NCI-H69 (cell line): ENCODE results near the gene SPATA24.
A peak's percentile ranks its signal among the peaks of the same experiment; 100 is the strongest.
"Not testable (repeated sequence)": the region's sequence is repeated elsewhere in the genome, so short reads cannot be mapped to it uniquely, and the experiment has no call there.

Experiments used
- DNase-seq: peaks from one replicate; lab custom pipeline; 2025; lab: John Stamatoyannopoulos, UW

Gene SPATA24

DNA sequence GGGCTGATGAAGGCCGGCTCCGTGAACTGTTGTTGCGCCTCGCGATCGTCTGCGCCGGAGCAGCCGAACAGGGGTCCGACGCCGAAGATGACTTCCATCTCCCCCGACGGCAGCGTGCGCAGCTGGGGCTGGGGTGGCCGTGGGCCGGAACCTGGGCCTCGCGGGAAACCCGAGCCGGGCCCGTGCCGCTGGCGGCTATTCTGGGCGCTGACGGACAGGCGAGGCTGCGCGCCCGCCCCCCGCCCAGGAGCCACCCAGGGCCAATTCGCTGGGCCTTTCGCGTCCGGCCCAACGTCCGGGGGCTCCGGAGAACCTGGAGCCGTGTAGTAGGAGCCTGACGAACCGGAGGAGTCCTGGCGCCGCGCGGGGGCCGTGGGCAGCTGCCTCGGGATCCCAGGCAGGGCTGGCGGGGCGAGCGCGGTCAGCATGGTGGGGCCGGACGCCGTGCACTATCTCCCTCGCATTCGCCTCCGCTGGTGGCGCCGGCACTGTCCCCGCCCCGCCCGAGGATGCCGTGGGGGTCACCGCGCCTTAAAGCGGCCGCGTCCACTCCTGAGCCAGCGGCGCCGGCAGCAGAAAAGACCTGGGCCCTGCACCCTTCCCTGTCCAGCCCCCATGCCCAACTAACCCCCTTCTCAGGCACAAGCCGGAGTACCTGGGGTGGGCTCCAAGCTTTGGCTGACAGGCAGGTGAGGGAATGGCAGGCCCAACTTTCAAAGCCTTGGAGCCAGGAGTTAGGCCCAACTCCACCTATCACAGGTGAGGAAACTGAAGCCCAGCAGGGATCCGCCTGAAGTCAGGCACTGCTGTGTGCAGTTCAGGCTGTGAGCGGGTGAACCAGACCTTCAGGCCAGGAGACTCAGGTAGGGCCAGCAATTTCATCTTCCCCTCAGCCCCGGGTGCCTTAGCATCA lies 9.0 kb downstream of the SPATA24 start, which contains the start of gene PROB1:
PROB1 (minus strand) TSS at position 451 of the 913 bp plus-strand sequence; CDS start at position 428, 23 bp downstream.
- peak; percentile 25 for DNase-seq

- DNase-seq = peak; percentile 73
These were observed 9.7 kb downstream of the SPATA24 start for GRCh38 chr5:139394123-139394653.

GRCh38 chr5:139393497-139394122 lies 10.3 kb downstream of the SPATA24 start:
- DNase-seq = peak; percentile 74

- DNase-seq = peak; percentile 84
These were observed 11.0 kb downstream of the SPATA24 start for GRCh38 chr5:139392678-139393496.

DNA sequence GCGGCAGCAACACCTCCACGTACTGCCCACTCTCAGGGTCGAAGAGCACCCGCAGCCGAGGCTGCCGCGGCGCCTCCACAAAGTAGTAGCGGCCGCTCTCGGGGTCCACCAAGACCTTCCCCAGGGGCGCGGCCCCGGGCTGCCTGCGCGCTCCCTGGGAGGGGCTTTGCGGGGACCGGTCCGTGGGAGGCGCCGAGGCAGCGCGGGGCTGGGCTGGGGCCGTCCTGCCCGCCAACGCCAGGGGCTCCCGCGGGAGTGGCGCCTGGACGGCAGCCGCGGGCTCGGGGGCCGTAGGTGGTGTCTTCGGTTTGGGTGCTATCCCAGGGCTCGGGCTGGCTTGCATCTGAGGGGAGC lies 11.6 kb downstream of the SPATA24 start:
- no peak for DNase-seq

DNA sequence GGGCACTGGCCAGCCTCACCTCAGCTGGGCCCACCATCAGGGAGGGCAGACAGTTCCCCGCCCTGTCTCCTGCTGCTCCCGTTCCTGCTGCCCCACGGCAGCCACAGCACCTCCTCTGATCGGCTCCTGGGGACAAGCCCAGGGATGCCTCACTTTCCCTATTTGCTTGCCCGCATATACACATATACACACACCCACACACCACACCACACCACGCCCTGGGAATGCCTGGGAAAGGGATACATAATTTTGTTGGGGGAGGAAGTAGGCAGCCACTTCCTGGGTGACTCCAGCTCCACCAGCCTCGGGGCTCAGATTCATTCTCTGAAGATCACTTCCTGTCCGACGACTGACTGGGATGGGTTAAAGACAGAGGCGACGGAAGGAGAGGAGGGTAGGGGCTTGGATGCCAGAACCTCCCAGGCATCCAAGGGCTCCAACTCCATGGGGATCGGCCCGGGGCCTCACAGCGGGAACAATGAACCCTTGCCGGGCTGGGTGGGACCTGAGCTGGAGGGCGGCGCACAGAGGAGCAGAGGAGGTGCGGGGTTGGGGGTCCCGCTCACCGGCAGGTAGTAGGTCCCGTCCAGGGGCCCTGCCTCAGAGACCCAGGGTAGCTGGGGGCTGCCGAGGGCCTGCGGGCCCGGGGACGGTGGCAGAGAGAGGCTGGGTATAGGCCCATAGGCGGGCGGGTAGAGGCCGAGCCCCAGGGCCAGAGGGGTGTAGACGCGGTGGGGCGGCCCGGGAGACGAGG lies 12.1 kb downstream of the SPATA24 start:
- DNase-seq = peak; percentile 24

- peak; percentile 21 for DNase-seq
These were observed 13.0 kb downstream of the SPATA24 start for GRCh38 chr5:139390639-139391569.

GRCh38 chr5:139389701-139390638 lies 13.9 kb downstream of the SPATA24 start, which contains the start of gene MZB1:
Gene MZB1, minus strand, starts transcription at chr5:139389913. Its CDS starts 57 bp downstream, at chr5:139389856.
- no peak for DNase-seq

- DNase-seq = peak; percentile 49
These were observed 15.6 kb downstream of the SPATA24 start for GRCh38 chr5:139388198-139388821.

DNA sequence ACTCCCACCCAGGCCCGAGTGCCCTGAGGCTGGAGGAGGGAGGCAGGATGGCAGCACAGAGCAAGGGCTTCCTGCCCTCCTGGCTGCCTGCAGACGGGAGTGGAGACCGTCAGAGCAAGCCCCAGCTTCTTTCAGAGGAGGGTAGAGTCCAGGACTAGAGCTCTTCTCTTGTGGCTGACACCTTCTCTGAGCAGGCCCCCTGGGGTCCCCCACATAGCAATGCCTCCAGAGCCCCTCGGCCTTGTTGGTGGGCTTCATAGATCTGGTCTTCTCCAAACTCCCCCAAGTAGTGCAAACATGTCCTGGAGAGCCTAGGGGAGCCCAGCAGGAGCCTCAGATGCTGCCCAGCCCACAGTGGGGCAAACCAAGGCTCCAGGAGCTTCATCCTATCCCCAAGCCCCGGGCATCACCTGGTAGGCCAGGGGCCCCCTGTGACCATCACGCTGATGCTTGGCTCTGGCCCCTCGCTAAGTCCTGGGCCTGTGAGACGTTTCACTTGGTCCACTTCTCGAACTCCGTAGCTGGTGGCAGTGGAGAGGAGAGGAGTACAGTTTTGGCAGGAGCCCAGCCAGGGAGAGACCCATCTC lies 16.2 kb downstream of the SPATA24 start:
- DNase-seq = no peak

- DNase-seq = not testable (repeated sequence)
These were observed 16.9 kb downstream of the SPATA24 start for GRCh38 chr5:139386956-139387355.

GRCh38 chr5:139386050-139386438 lies 17.8 kb downstream of the SPATA24 start:
- DNase-seq = no peak

GRCh38 chr5:139385061-139386049 lies 18.5 kb downstream of the SPATA24 start:
- peak; percentile 30 for DNase-seq

DNA sequence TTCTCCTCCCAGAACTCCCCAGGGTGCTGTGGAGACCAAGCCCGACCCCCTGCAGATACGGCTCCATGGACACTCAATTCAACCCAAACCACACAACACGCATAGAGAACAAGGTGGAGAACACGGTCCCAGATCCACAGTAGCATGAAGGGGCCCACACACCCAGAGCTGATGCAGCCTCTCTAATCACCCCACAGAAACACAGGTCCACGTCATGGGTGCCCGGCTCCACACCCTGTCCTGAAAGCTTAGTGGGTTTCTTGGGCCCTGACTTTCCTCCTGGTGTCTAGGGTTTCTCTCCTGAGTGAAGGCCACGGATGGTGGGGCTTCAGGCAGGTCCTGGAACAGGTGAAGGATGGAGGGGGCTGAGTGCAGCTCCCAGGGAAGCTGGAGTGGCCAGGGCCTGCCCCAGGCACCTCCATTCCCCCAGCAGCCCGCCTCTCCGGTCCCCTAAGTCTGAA lies 19.3 kb downstream of the SPATA24 start:
- DNase-seq = no peak

DNA sequence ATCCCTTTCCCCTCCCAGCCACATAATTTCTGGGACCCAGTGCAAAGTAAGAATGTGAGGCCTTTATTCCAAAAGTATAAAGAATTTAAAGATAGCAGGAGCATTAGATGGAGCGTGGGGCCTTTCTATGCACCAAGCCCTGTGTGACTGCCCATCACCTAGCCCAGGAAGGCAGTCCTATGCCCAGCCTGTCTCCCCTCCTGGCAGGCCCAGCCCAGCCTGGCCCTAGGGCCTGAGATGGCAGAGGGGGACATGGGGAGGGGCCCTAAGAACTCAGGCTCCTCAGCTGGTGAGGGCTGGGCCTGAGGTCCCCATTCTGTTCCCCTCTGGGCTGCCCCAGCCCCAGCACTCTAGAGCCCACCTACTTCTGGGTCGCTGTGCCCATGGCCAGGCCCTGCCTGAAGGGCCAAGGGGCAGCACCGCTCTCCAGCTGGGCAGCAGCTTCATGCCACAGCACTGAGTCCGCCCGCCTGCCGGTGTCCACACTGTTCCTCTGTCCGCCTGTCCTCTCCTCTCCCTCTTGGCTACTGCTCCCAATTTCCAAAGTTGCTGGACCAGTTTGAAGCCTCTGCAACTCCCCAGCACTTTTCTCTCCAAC lies 19.8 kb downstream of the SPATA24 start:
- DNase-seq = no peak

DNA sequence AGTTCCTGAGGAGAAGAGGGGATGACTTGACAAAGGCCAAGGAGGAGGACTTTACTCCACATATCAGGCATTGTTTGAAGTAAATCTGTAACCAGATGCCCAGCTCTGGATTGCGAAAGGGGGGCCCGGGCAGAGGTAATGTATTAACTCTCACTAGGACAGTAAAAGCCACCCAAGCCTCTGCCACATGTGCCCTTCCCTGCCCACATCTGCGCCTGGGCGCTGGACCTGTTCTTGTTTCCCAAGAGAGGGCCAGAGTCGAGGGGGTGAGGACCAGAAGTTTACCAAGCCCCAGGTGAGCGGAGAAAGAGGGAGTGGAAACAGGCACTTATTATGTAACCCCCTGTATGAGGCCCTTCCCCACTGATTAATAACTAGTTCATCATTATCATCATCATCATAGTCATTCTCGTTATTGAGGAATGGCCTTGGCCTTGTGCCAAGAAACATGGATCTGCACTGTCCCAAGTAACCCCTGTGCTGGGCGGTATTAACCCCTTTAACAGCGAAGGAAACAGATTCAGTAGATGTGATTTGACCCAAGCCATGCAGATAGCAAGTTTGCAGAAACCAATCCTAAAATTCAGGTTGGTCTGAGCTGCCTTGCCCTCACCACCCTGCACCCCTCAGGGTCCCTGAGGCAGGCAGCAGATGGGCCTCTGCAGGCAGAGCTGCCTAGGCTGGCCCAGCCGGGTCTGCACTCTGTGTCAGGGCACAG lies 20.5 kb downstream of the SPATA24 start, which contains the start of gene SLC23A1:
SLC23A1 (minus strand) TSS at position 23 of the 718 bp plus-strand sequence. CDS start 44 bp downstream, outside the sequence.
- peak; percentile 35 for DNase-seq
